HUDEP-2 (cell line): ENCODE results near the gene CAMSAP1.

Source experiments
- DNase-seq, 76 experiments: peaks; one replicate each; lab custom pipeline; 2025; ENCODE audit not compliant: unreplicated experiment in 76 of 76; lab: John Stamatoyannopoulos, UW

Gene CAMSAP1

GRCh38 chr9:135850737-135851136 is 56.6 kb downstream of the CAMSAP1 start:
- DNase-seq: peak in 2 of 76 experiments; percentile 3 to 10

- no peak for DNase-seq
Observed at GRCh38 chr9:135849181-135849580, 58.2 kb downstream of the CAMSAP1 start.

GRCh38 chr9:135848341-135849047 is 58.9 kb downstream of the CAMSAP1 start:
- DNase-seq: no peak

- DNase-seq: no peak
Observed at GRCh38 chr9:135847833-135848232, 59.5 kb downstream of the CAMSAP1 start.

GRCh38 chr9:135840539-135840938 is 66.8 kb downstream of the CAMSAP1 start:
- no peak for DNase-seq

- no peak for DNase-seq
Observed at GRCh38 chr9:135840107-135840506, 67.2 kb downstream of the CAMSAP1 start.

- no peak for DNase-seq
Observed at GRCh38 chr9:135839516-135839915, 67.8 kb downstream of the CAMSAP1 start.

- no peak for DNase-seq
Observed at GRCh38 chr9:135835131-135835530, 72.2 kb downstream of the CAMSAP1 start.

GRCh38 chr9:135833864-135834263 is 73.5 kb downstream of the CAMSAP1 start:
- no peak for DNase-seq

- no peak for DNase-seq
Observed at GRCh38 chr9:135830496-135830895, 76.8 kb downstream of the CAMSAP1 start.

GRCh38 chr9:135828656-135829055 is 78.7 kb downstream of the CAMSAP1 start:
- no peak for DNase-seq

GRCh38 chr9:135827866-135828580 is 79.3 kb downstream of the CAMSAP1 start:
- peak in 5 of 76 experiments; percentile 10 to 19 (median 10) for DNase-seq

GRCh38 chr9:135827301-135827700 is 80.0 kb downstream of the CAMSAP1 start:
- DNase-seq: no peak

GRCh38 chr9:135826188-135826545 is 81.2 kb downstream of the CAMSAP1 start:
- DNase-seq: no peak

GRCh38 chr9:135825435-135826187 is 81.7 kb downstream of the CAMSAP1 start:
- no peak for DNase-seq

- DNase-seq: no peak
Observed at GRCh38 chr9:135823036-135823435, 84.3 kb downstream of the CAMSAP1 start.

GRCh38 chr9:135822374-135822755 is 85.0 kb downstream of the CAMSAP1 start:
- DNase-seq: no peak

- DNase-seq: no peak
Observed at GRCh38 chr9:135821733-135822373, 85.5 kb downstream of the CAMSAP1 start.

GRCh38 chr9:135821116-135821515 is 86.2 kb downstream of the CAMSAP1 start:
- no peak for DNase-seq

- no peak for DNase-seq
Observed at GRCh38 chr9:135820661-135821060, 86.7 kb downstream of the CAMSAP1 start.

GRCh38 chr9:135819905-135820304 is 87.4 kb downstream of the CAMSAP1 start:
- DNase-seq: no peak
